Activated CD4-positive, alpha-beta T cell treated with anti-CD3 and anti-CD28 coated beads, Interleukin-2, Interleukin-6, amounts not matched to agents 100 ng/mL and 50 ng/mL, durations not matched to agents 16 hours and 8 hours (primary cell): Measurements from ENCODE around the gene ZHX3.
"Not testable (repeated sequence)": the region's sequence is repeated elsewhere in the genome, so short reads cannot be mapped to it uniquely, and the experiment has no call there.

ENCODE experiments used
- DNase-seq: peaks from one replicate; pipeline ENCODE4 v3.0.0-alpha.2; 2020

Gene ZHX3

DNA sequence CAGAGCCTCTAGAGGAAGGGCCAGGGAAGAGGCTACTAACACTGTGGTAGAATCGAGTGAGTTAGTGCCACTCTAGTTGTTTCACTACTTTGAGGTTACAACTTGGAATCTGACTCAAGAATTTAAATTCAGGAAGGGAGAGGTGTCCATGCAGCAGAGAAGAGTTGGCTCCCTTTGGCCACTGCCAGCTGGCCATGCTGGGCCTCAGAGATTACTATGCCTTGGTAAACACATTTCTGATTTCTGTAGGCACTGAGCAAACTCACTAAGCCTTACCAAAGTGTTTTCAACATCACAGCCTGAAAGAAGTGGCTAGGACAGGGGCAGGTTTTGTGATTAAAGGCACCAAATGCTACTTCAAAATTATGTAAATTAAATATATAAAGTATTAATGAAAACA lies 61.9 kb downstream of the ZHX3 start:
- no peak for DNase-seq

GRCh38 chr20:41249411-41250281 lies 67.9 kb downstream of the ZHX3 start:
- no peak for DNase-seq

DNA sequence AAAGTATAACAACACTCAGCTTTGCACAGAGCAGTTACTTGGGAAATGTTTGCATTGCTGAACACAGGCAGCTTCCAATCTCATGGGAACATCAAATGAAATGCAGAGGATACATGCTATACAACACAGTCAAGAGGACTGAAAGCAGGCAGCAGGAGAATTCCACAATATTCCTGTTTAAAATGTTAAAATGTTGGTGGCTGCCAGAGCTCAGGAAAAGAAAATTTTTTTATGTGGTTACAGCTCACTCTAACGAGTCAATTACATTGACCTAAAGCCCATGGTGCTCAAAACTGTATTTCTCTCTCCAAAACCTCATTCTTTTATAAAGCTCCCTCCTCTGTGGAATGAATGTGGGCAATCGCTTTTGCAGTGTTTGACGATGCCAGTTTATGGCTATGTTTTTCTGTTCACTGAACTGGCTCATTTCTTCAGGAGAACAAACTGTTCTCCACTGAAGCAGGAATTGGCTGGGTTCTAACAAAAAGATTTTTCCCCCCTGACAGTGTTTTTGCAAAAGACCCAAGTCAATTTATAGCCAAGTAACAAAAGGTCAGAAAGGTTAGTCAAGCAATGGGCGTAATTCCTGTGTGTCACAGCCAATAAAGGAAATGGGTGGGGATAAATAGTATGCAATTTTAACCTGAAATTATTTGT lies 69.0 kb downstream of the ZHX3 start:
- no peak for DNase-seq

DNA sequence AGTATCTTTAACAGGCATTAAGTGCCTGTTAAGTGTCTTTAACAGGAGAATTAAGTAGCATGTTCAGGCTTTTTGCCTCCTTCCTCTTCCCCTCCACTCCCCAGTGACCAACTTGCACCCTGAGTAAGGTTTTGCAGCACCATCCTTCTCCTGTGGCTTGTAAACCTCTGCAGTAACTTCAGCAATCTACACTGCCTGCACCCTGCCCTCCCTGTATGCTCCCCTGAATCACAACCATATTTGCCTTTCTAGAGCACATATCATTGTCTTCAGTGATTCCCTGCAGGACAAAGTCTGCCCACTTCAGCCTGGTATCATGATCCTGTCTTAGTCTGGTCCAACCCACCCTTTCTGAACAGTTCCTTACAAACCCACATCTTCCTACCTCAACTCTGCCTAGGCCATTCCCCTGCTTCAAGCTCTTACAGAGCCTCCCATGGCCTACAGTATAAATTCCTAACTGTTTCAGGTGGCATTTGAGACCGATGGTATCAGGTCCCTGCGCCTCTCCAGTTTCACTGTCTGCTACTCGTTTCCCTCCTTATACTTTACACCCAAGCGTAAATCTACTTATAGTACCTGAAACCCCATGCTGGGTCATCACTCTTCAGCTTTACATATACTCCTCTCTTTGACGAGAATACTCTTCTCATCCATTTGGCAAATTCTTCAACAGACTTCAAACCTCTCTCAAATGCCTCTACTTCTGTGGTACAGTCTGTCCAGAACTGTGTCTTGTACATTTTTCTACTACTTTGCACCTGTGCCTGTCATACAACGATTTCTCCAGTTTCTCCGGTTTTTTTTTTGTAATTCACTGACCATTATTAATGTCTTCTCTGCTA lies 69.8 kb downstream of the ZHX3 start:
- DNase-seq = no peak

DNA sequence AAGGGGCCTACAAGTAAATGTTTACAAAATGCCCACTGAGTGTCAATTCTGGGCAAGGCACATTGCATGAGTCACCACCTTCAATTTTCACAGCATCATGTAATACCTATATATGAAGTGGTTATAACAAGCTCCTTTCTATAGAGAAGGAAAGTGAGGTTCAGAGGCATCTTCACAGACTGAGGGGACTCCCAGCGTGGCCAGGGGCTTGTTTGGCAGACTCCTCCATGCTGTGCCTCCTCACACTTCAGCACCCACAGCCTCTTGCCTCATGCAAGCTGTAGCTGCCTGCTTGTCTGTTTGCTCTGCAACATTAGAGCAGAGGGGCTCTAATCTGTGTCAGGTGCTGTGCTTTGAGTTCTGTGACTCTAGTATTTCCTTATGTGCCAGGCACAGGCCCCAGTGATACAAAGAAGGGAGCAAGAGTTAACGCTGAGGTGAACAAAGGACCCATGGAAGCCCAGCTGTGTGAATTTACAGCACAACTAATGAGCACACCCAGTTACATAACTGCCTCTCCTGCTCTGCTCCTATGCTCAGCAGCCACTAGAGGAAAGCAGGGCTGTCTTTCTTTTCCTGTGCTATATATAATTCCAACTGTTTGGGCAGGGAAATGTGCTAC lies 72.3 kb downstream of the ZHX3 start:
- DNase-seq = no peak

DNA sequence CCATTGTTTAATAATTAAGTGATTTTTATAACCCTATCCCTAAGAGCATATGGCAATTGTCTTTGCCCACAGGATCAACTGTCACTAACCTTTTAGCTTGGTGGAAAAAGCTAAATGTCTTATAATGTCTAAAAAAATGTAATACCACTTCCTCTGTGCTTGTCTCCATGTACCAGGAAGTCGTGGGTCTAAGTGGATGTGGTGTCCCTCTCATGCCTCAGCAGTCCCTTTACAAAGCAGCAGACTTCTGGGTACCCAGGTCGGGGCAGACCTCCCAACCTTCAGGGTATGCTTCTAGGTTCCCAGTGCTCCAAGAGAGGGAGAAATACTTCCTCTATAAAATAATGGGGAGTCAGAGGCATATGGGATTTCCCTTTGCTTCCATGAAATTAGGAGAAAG lies 74.7 kb downstream of the ZHX3 start:
- DNase-seq = no peak

- DNase-seq = no peak
Observed at GRCh38 chr20:41242352-41242751, 75.2 kb downstream of the ZHX3 start.

GRCh38 chr20:41237233-41237632 lies 80.3 kb downstream of the ZHX3 start:
- not testable (repeated sequence) for DNase-seq

- DNase-seq = not testable (repeated sequence)
Observed at GRCh38 chr20:41236818-41237217, 80.7 kb downstream of the ZHX3 start.

DNA sequence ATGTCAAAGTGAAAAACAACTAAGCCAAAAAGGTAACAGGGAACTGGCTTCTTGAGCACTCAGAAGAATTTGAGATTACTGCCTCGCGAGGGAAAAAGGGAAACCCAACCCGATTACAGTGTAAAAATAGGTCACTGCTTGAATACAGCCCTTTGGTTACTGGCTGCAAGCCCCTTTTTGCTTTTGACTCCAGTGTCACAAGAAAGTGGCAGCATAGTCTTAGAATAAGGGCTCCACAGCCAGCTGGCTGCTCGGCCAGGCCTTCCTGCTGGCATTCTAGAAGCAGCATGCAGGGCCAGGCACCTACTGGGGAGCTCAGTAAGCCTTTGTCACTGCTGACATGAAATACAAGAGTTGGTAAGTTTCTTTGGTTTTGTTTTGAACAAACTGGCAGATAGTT lies 83.0 kb downstream of the ZHX3 start:
- peak; percentile 13 for DNase-seq

GRCh38 chr20:41234041-41234440 lies 83.5 kb downstream of the ZHX3 start:
- no peak for DNase-seq

GRCh38 chr20:41232973-41233926 lies 84.3 kb downstream of the ZHX3 start:
- no peak for DNase-seq

DNA sequence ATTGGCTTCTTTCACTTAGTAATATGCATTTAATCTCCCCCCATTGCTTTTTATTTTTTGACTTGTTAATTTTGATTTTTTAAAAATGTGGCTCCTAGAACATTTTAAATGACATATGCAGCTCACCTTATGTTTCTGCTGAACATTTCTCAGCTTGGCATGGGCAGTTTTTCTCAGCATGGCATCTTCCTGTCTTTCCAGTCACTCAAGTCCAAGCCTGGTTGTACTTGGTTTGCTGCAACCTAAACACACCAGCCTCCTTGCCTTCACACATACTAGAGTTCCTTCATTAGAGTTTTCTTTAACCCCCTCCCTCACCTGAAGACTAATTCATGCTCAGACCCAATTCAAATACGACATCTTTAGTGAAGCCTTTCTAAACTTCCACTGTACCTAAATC lies 86.4 kb downstream of the ZHX3 start:
- DNase-seq = no peak

DNA sequence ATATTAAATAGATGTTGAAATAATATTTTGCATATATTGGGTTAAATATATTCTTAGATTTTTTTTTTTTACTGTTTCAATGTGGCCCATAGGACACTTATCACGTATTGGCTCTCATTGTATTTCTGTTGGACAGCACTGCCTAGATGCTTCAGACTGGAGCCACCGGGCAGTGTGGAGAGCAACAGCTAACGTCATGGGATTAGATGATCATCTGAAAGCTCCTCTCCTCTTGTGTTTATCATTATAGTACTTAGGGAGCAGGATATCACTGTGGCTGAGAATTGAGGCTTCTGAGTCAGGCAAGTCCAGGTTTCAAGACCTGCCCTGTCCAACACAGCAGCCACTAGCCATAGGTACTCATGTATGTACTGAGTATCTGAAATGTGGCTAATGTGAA lies 87.4 kb downstream of the ZHX3 start:
- DNase-seq = no peak

DNA sequence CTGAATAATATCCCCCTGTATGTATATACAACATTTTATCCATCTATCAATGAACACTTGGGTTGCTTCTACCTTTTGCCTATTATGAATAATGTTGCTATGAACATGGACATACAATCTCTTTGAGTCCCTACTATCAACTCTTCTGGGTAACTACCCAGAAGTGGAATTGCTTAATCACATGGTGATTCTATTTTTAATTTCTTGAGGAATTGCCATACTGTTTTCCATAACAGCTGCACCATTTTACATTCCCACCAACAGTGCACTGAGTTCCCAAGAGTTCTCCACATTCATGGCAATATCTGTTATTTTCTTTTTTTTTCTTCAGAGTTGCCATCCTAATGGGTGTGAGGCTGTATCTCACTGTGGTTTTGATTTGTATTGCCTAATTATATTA lies 88.3 kb downstream of the ZHX3 start:
- no peak for DNase-seq

- DNase-seq = no peak
Observed at GRCh38 chr20:41228858-41229257, 88.7 kb downstream of the ZHX3 start.

DNA sequence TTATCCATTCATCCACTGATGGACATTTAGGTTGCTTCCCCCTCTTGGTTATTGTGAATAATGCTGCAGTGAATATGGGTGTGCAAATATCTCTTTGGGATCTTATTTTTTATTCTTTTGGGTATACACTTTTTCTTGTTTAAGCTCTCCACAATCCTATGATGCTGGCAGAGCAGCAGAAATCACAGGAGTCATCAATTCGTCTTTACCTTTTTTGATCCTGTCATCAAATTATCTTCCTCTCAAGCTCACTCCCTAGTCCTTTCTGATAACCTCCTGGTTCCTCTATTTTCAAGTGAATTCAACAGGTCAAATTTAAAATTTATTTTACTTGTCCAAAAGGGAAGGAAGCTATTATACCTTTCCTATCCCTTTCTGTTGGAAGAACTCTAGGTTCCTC lies 91.1 kb downstream of the ZHX3 start:
- DNase-seq = no peak

DNA sequence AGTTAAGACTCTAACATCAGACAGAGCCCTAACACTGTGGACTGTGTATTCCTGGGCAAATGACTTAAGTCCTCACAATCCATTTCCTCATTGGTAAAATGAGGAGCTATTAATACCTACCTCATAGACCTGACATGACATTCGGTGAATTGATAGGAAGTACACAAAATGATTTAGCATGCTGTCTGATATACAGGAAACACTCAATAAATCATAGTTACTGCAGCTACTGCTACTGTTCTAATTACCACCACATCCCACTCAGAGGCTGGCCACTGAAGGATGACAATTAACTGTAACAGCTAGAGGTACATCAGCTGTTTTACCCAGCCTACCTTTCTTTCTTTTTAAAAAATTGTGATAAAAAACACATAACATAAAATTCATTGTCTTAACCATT lies 92.4 kb downstream of the ZHX3 start:
- DNase-seq = no peak

DNA sequence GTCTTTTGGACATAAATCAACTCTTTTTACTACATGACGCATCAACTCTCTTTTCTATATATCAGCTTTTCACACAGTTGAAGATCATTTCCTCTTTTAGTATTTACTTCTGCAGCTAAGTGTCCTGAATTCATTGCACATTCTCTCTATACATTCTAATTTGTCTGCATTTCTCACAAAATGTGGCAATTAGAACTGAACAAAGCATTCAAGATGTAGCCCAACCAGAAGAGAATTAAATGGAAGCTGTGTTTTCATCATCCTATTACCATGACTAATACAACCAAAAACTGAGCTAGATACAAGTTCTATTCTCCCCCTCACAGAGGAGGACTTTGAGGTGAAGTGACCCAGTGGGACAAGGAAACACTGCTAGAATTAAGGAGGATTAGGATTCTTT lies 93.2 kb downstream of the ZHX3 start:
- DNase-seq = no peak

GRCh38 chr20:41223112-41223511 lies 94.4 kb downstream of the ZHX3 start:
- DNase-seq = no peak

DNA sequence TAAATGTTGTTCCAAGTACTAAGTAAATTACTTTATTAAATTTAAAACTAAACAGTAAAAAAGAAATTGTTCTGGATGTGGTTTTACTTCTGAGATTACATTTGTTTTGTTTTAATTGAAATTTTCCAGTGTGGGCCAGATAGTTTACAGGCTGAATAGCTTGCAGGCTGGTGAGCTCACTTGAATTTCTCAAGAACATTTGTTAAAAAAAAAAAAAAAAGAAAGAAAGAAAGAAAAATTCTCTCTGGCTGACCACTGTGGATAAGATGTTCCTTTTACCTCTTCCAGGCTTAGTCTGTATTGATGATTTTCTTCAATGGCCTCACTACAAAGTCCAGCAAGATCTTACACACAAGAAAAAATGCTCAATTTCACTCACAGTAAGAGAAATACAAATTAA lies 94.8 kb downstream of the ZHX3 start:
- DNase-seq = no peak

GRCh38 chr20:41222296-41222695 lies 95.2 kb downstream of the ZHX3 start:
- no peak for DNase-seq
